GM19455 (cell line): ENCODE data around the gene YWHAE.
"Not testable (repeated sequence)": the region's sequence is repeated elsewhere in the genome, so short reads cannot be mapped to it uniquely, and the experiment has no call there.

Source experiments
- ATAC-seq: cut with Tn5 transposase; IDR thresholded peaks from one replicate; pipeline ENCODE4 v1.9.1; 2021; ENCODE audit not compliant: unreplicated experiment

Gene YWHAE

DNA sequence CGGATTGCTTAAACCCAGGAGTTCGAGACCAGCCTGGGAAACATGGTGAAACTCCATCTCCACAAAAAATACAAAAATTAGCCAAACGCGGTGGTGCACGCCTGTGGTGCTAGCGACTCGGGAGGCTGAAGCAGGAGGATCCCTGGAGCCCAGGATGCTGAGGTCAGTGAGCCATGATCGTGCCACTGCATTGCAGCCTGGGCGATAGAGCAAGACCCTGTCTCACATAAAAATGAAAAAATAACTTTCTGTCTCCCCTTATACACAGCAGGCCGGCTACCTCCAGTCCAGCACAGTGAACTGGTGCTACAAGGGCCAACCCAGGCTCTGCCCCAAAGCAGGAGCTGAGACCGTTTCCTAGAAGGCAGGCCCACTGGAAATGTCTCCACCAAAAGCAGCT, 59.7 kb downstream of the YWHAE start:
- no peak for ATAC-seq

DNA sequence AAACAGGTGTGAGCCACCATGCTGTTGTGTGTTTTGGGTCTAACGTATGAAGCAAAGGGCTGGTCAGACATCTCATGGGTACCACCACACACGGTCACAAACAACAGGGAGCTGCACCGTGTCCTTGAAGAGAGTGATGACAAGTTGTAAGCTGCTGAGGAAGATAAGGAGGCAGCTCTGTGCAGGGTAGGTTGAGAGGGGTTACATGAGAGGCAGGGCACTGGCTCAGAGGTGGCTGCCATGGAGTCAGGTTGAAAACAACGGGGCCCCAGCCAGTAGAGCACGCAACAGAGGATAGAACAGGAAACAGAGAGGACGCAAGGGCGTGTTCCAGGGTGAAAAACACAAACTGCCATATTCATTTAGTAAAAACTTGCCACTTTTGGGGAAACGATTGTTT, 68.3 kb downstream of the YWHAE start:
- no peak for ATAC-seq

- no peak for ATAC-seq
Measured at GRCh38 chr17:1329745-1330343, 70.2 kb downstream of the YWHAE start.

DNA sequence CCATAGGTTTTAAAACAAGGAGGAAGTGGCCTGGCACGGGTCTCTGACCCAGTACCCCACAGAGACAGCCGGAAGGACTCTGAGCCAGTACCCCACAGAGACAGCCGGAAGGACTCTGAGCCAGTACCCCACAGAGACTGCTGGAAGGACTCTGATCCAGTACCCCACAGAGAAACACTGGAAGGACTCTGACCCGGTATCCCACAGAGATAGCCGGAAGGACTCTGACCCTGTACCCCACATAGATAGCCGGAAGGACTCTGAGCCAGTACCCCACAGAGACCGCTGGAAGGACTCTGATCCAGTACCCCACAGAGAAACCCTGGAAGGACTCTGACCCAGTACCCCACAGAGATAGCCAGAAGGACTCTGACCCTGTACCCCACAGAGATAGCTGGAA, 71.6 kb downstream of the YWHAE start:
- ATAC-seq, result no peak

DNA sequence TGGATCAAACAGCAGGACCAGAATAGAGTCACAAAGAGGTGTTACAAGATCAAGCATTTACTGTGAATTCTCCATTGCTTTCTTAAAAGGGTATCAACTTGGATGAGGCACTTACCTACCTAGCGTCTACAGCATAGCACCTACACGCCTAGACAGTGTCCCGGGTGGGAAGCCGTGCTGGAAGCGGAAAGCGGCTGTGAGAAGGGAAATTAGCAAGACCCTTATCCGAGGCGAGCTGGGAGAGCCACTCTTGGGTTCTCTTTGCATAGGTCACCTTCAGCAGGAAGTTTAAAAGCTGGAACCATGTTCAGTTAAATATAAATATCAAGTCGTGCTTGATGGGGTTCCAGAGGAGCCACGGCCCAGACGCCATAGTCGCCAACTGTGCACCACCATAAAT, 74.3 kb downstream of the YWHAE start:
- ATAC-seq, result no peak

GRCh38 chr17:1324201-1324771, 75.7 kb downstream of the YWHAE start:
- ATAC-seq, result no peak

GRCh38 chr17:1323336-1323735, 76.7 kb downstream of the YWHAE start:
- no peak for ATAC-seq

DNA sequence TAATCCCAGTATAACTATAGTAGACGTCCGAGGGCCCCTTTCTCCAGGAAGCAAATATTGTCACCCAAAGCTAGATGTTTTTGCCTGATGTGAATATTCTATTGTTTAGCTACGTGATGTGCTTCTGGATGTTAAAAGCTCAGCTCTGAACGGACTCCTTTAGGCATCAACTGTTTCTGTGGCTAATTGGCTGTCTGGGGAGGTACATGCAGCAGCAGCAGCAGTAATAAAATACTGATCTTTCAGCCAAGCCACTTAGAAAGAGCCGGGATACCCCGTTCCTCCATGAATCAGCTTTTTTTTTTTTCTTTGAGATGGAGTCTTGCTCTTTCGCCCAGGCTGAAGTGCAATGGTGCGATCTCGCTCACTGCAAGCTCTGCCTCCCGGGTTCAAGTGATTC, 77.5 kb downstream of the YWHAE start:
- no peak for ATAC-seq

DNA sequence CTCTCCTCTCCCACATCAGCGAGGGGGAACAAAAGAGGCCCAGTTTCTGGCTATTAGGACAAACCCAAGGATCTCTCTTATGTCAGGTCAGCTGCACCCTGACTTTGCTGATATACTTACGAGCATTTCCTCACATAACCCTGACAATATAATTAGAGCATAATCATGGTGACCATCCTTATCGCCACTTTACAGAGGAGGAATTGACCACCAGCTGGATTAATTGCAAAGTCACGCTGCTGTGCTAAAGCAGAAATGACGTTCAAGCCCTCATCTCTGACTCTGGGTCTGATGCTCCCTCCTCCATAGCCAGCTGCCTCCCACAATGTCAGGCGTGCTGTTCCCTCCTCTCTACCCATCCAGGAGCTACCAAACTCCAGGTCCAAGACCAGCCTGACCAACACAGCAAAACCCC, 78.0 kb downstream of the YWHAE start:
- no peak for ATAC-seq

- no peak for ATAC-seq
Measured at GRCh38 chr17:1315891-1316403, 84.1 kb downstream of the YWHAE start.

DNA sequence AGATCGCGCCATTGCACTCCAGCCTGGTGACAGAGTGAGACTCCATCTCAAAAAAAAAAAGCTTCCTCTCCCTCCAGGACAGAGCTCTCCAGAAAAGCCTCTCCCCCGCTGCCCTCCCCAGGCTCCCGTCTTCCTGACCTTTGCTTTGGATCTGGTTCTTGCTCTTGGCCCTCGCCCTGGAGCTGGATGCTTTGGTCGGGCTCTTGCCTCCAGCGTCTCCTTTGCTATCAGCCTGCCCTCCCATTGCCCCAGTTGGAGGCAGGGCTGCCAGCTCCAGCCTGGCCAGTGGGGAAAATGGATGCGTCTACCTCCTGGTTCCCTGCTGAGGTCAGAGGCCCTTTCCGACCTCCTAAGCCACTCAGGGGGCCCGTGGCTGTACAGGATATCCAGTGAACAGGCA, 84.6 kb downstream of the YWHAE start:
- no peak for ATAC-seq

DNA sequence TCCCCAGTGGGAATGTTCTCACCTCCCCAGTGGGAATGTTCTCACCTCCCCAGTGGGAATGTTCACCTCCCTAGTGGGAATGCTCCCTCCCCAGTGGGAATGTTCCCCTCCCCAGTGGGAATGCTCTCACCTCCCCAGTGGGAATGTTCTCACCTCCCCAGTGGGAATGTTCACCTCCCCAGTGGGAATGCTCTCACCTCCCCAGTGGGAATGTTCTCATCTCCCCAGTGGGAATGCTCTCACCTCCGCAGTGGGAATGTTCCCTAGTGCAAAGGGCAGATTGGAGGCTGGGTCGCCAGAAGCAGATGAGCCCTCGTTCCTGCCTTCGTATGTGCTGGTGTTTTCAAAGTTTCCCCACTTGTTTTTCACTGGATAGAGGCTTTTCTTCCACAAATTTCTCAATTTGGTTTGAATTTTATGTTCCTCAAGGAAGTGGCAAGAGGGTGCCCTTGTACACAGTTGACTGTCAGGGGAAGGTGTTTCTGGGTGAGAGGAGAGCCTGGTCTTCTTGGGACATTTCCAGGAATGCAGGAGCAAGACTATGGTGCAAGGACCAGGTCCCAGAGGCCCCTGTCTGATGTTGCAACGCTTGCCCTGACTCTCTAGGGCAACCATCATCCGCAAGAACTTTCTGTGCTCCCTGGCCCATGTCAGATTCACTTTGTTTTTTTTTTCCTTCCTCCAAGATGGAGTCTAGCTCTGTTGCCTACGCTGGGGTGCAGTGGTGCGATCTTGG, 86.6 kb downstream of the YWHAE start:
- ATAC-seq, result no peak

- no peak for ATAC-seq
Measured at GRCh38 chr17:1312261-1312870, 87.7 kb downstream of the YWHAE start.

DNA sequence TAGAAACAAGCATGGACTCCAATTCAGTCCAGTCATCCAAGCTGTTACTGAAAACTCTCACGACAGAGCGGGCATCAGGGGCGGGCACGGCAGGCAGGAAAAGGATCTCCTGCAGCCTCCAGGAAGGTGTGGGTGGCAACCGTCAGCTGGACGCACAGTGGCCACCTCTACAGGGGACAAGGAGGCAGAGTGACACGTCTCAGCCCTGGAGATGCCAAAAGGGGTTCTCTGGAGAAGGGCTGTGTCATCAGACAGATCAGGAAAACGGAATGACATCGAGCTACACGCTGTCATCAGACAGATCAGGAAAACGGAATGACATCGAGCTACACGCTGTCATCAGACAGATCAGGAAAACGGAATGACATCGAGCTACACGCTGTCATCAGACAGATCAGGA, 92.2 kb downstream of the YWHAE start:
- not testable (repeated sequence) for ATAC-seq

DNA sequence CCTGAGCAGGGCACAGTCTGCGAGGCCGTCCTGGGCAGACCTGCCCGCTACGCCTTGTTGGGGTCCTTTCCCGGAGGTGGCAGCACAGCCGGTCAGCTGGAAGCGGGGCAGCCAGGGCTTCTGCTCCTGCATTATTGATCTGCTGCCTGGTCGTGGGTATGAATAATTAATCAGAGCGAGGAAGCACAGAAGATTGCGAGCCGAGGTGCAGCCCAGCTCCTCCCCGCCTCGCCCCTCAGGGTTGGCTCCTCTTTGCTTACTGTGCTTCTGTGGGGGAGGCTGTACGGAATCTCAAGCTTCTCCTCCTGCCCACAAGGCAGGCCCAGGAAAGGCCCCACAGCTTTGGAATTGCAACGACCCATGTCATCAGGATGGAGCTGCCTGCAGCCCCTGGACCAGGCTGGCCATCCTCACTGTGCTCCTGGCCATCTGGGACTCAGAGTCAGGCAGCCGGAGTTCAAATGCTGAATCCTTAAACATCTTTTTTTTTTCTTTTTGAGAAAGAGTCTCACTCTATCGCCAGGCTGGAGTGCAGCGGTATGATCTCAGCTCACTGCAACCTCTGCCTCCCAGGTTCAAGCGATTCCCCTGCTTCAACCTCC, 95.0 kb downstream of the YWHAE start:
- ATAC-seq, result no peak

GRCh38 chr17:1304522-1304921, 95.5 kb downstream of the YWHAE start:
- ATAC-seq, result no peak

DNA sequence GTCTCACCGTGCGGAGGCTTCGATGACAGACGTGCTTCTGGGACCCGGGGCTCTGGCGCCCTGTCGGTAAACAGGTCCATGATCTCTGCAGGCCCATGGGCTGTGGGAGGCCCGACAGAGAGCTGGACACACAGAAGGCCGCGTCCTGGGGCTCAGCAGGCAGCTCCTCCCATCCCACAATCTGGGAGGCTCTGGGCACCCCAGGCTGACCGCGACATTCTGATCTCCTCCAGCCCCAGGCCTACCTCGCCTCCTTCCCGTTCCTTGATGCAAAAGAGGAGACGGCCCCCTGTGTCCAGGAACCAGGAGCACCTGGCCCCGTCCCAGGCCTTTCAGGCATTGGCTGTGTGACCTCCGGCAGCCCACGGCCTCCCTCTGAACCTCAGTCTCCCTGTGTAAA, 97.3 kb downstream of the YWHAE start:
- no peak for ATAC-seq

GRCh38 chr17:1301546-1301945, 98.5 kb downstream of the YWHAE start:
- ATAC-seq, result no peak

DNA sequence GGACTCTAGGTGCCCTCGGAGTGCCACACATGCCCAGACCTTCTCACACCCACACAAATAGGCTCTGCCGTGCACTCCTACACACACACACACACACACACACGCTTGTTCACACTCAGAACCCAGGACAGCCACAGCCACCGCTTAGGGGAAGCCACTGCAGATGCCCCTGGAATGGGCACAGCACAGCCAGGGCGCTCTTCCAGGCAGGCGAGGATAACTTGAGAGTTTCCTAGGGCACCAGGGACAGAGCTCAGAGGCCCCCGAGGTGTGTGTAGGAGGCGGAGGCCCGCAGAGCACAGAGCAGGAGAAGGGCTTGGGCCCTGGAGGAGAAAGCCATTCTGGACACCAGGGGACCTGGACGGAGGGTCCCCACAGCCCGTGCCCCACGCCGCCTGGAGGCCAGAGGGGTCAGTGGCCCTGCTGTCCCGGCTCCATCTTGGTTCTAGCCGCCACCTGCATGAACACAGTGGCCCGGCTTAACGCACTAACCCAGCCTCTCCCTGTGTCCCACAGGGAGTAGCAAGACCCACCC, 99.6 kb downstream of the YWHAE start:
- no peak for ATAC-seq

DNA sequence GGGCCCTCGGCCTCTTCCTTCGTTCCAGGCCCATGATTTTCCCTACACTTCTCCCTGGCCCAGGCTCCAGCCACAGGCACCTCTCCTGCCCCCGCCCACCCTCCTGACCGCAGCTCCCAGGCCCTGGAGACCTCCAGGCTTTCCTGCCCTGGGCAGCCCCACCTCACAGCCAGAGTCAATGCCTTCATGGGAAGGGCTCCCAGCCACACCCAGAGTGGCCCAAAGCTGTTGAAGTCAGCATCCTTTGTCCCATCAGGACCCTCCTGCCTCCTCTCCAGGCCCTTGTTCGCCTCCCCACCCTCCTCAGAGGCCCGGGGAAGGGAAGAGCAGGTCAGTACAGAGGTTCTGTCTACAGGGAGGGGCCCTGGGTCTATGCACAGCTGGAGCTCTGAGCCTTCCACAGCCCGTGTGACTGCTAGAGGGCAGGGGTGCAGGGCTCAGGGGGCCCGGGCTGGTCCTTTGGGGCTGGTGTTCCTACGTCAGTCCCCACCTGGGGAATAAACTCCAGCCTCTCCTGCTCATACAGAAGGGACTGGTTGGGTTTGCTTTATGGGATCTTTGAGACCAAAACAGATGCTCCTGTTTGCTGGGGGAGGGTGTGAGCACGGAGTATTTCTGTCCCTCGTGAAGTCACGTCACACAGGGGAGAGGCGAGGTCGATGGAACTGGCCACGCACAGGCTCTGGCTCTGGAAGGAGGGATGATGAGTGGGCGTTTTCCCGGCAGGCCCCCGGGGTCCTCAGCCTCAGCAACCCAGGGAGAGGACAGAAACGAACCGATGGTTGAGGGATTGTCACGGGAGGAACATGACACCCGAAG, 100.3 kb downstream of the YWHAE start:
- no peak for ATAC-seq
